ENCODE results near the gene CACNA2D3.

GRCh38 chr3:54427501-54427900, 305.1 kb downstream of the CACNA2D3 start:
- TF ChIP-seq CTCF (IDR thresholded peaks at IDR 0.05) (no peak), POLR2A (IDR thresholded peaks at IDR 0.05) (no peak)

Data from lower leg skin (tissue), 3 donors.